Epithelial cell of alveolus of lung (primary cell): ENCODE data around the gene LCE3D. TPM values are rescaled to one million over a fixed set of nuclear protein-coding genes. Genes with fewer than 3 reads are reported as not detected.

ENCODE experiments used
- total RNA-seq: library from RNA; depleted of rRNA; stranded (reverse); fragments of >200 nt; gene quantifications from 2 replicates; pipeline ENCODE4 v1.2.1, GENCODE V29; 2015

The LCE3D gene, protein sequence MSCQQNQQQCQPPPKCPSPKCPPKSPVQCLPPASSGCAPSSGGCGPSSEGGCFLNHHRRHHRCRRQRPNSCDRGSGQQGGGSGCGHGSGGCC
- not detected in 2 replicates for total RNA-seq

DNA sequence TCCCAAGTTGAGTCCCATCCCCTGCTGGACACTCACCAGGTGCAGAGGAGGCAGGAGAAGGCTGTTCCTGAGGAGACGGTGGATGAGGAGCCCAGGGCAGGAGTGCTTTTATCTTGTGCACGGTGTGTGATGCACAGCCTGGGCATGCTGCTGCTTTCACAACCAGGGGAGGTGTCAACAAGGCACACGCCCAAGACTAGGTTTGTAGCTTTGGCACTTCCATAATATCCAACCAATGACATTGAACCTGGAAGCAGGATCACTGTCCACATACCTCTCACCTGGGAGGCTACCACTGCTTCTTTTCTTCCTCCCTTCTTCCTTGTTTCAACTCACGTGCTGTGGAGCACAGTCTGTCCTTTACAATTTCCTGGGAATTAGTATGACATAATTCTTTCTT is at the start of gene LCE3D:
LCE3D (minus strand) TSS at position 84 of the 400 bp plus-strand sequence. CDS start 580 bp downstream, outside the sequence.

DNA sequence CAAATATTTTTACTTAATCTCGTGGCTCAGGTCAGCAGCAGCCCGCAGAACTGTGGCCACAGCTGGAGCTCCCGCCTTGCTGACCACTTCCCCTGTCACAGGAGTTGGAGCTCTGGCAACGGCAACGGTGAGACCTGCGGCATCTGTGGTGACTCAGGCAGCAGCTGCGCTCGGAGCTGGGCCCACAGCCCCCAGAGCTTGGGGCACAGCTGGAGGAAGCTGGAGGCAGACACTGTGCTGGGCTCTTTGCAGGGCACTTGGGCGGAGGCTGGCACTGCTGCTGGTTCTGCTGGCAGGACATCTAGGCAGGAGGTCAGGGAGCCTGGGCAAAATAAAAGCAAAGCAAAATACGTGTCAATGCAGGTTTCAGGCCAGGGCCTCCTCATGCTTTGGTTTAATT is 42.5 kb upstream of the LCE3D start, which contains the start of gene LCE3A:
LCE3A (minus strand) TSS at position 301 of the 400 bp plus-strand sequence; CDS start at position 301, 0 bp downstream.

DNA sequence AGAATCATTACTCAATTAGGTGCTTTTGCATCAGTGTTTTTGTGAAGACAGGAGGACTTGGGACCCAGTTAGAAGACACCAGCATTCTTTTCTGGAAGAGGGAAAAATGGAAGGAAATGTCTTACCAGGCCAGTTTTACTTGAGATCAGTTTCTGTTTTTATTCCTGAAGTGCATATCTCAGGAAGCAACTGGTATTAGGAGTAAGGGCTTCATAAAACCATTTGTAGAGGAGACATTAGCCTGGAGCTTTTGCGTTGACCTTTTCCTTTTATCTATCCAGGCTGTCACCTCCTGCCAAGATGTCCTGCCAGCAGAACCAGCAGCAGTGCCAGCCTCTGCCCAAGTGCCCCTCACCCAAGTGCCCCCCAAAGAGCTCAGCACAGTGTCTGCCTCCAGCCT is 33.2 kb upstream of the LCE3D start, which contains the start of gene LCE3B:
LCE3B (plus strand) TSS at position 301 of the 400 bp plus-strand sequence; CDS start at position 301, 0 bp downstream.

DNA sequence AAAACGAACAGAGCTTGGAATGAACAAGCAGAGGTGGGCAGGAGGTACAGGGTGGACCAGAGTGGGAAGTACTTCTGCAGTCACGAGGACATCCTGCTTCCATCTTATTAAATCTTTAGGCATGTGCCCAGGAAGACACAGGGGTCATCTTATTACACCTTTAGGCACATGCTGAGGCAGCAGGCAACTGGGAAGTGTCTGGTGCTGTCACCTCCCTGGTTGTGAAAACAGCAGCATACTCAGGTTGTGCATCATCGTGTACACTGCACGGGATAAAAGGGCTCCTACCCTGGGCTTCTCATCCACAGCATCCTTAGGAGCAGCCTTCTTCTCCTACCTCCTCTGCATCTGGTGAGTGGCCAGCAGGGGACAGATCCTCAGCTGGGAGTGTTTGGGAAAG is 19.6 kb upstream of the LCE3D start, which contains the start of gene LCE3C:
LCE3C (plus strand) TSS at position 301 of the 400 bp plus-strand sequence. CDS start 498 bp downstream, outside the sequence.

DNA sequence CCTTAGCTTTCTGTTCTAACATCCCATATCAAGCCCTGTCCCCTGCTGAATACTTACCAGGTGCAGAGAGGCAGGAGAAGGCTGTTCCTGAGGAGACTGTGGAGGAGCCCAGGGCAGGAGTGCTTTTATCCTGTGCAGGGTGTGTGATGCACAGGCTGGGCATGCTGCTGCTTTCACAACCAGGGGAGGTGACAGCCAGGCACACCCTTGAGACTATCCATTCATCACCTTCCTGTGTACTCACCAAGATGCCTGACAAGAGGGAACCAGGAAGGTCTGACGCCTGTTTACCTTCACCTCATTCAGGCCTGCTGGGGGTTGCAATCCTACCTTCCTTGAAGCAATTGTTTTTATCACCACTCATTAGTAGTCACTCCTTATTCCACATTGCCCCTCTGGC is 13.6 kb downstream of the LCE3D start, which contains the start of gene LCE3E:
LCE3E (minus strand) TSS at position 100 of the 400 bp plus-strand sequence. CDS start 572 bp downstream, outside the sequence.

Other genes starting within 250 kb of the LCE3D start
- not detected in 2 replicates for gene FLG2, start 220.5 kb downstream of the LCE3D start, total RNA-seq
- not detected in 2 replicates for gene CRNN, start 166.3 kb downstream of the LCE3D start, total RNA-seq
- gene LCE5A, start 69.7 kb downstream of the LCE3D start, total RNA-seq = not detected in 2 replicates
- gene CRCT1, start 66.0 kb downstream of the LCE3D start, total RNA-seq = not detected in 2 replicates
- not detected in 2 replicates for gene LCE3E, start 13.7 kb downstream of the LCE3D start, total RNA-seq
- gene LCE3C, start 19.7 kb upstream of the LCE3D start, total RNA-seq = not detected in 2 replicates
- gene LCE3B, start 33.3 kb upstream of the LCE3D start, total RNA-seq = not detected in 2 replicates
- not detected in 2 replicates for gene LCE3A, start 42.6 kb upstream of the LCE3D start, total RNA-seq
- gene LCE2D, start 82.9 kb upstream of the LCE3D start, total RNA-seq = not detected in 2 replicates
- gene LCE2C, start 94.8 kb upstream of the LCE3D start, total RNA-seq = not detected in 2 replicates
- not detected in 2 replicates for gene LCE2B, start 105.6 kb upstream of the LCE3D start, total RNA-seq
- gene LCE2A, start 117.8 kb upstream of the LCE3D start, total RNA-seq = not detected in 2 replicates
- gene LCE4A, start 127.6 kb upstream of the LCE3D start, total RNA-seq = not detected in 2 replicates
- gene KPRP, start 177.5 kb upstream of the LCE3D start, total RNA-seq = not detected in 2 replicates
- gene LCE1F, start 194.6 kb upstream of the LCE3D start, total RNA-seq = not detected in 2 replicates
- gene LCE1E, start 205.7 kb upstream of the LCE3D start, total RNA-seq = not detected in 2 replicates
- gene LCE1D, start 216.2 kb upstream of the LCE3D start, total RNA-seq = not detected in 2 replicates
- gene LCE1C, start 226.1 kb upstream of the LCE3D start, total RNA-seq = not detected in 2 replicates
- gene LCE1B, start 231.5 kb upstream of the LCE3D start, total RNA-seq = not detected in 2 replicates
- not detected in 2 replicates for gene LCE1A, start 247.0 kb upstream of the LCE3D start, total RNA-seq